Upper lobe of left lung (tissue), 6 donors: ENCODE measurements around the gene PNPO. TPM values are rescaled to one million over a fixed set of nuclear protein-coding genes. Genes with fewer than 3 reads are reported as not detected.

Experiments used
- ATAC-seq, 2 donors: fragments of 200-7000 bp; cut with Tn5 transposase; one replicate each; pipeline ENCODE4 v1.9.1; 2022; ENCODE audit warnings: mild to moderate bottlenecking in 2 of 2, moderate library complexity in 2 of 2; ENCODE audit not compliant: low FRiP score in 2 of 2
- DNase-seq, 2 donors: peaks; one replicate each; pipeline ENCODE4 v3.0.0-alpha.2; 2019 to 2020
- H3K27ac ChIP-seq, 4 donors: fragments of 200-600 bp; sonication (generic); one replicate each; pipeline ENCODE4 v1.5.1; 2016 to 2019
- H3K27me3 ChIP-seq, 4 donors: fragments of 200-600 bp; sonication (generic); one replicate each; pipeline ENCODE4 v1.5.1; 2017 to 2019
- H3K36me3 ChIP-seq, 4 donors: fragments of 200-600 bp; sonication (generic); one replicate each; pipeline ENCODE4 v1.5.1; 2016 to 2019
- H3K4me1 ChIP-seq, 4 donors: fragments of 200-600 bp; sonication (generic); one replicate each; pipeline ENCODE4 v1.5.1; 2018 to 2019
- H3K4me3 ChIP-seq, 4 donors: fragments of 200-600 bp; sonication (generic); one replicate each; pipeline ENCODE4 v1.5.1; 2017 to 2019; ENCODE audit warnings: mild to moderate bottlenecking in 2 of 4, moderate library complexity in 1 of 4
- H3K9me3 ChIP-seq, 4 donors: fragments of 200-600 bp; sonication (generic); one replicate each; pipeline ENCODE4 v1.5.1; 2018 to 2019
- CTCF ChIP-seq, 6 experiments: fragments of 450-650 bp in 4 of 6; fragments of 200-600 bp in 2 of 6; sonication (generic) in 2 of 6; IDR thresholded peaks; one replicate each; pipeline ENCODE4 v1.5.1; 2016 to 2019; ENCODE audit warnings: antibody characterized with exemption in 6 of 6
- EP300 ChIP-seq, 4 donors: sonication (generic); formaldehyde crosslinking; IDR thresholded peaks; one replicate each; pipeline ENCODE4 v1.5.1; 2017; ENCODE audit warnings: antibody characterized with exemption in 4 of 4, control low read depth in 2 of 4
- POLR2A ChIP-seq, 4 donors: fragments of 450-650 bp; IDR thresholded peaks; one replicate each; pipeline ENCODE4 v1.5.1; 2016 to 2017; ENCODE audit warnings: antibody characterized with exemption in 4 of 4, mild to moderate bottlenecking in 2 of 4
- POLR2AphosphoS5 ChIP-seq, 2 donors: sonication (generic); formaldehyde crosslinking; IDR thresholded peaks; one replicate each; pipeline ENCODE4 v1.5.1; 2017; ENCODE audit warnings: antibody characterized with exemption in 2 of 2
- WGBS, 2 donors: methylation state at CpG; one replicate each; pipeline ENCODE4 v1.1.5; 2017 to 2018; 5-methylcytosine and 5-hydroxymethylcytosine counted together
- total RNA-seq, 6 donors: library from RNA; depleted of rRNA in 4 of 6; stranded (reverse); fragments of >200 nt in 4 of 6; gene quantifications; one replicate each; pipeline versions ENCODE4 v1.1.0 to v1.2.1, GENCODE V29; 2016 to 2021
- donor health status: DM: no; HTN: no; CAD: no; lungs with moderate emphysema.
- donor health status: DM: no; HTN: yes; CAD: no; lungs with severe emphysema.

The PNPO gene
- total RNA-seq, 6 donors from 2014 or later, result 16.2 to 40.2 (median 28.7) TPM

GRCh38 chr17:47989700-47990099 is 48.3 kb downstream of the PNPO start:
- Histone ChIP-seq H3K27me3 (no peaks in the 10 kb centered on the region), H3K4me1 (peaks cover 0 to 8% (median 4%) of the 10 kb centered on the region in 4 donors), H3K9me3 (no peaks in the 10 kb centered on the region), H3K27ac (no peak overlapping the region), H3K4me3 (no peak overlapping the region), H3K36me3 (peaks cover 0 to 2% (median 0%) of the 10 kb centered on the region in 4 donors)
- TF ChIP-seq CTCF (IDR thresholded peaks at IDR 0.05), result no peak
- TF ChIP-seq EP300 (IDR thresholded peaks at IDR 0.05), result no peak
- WGBS, 2 donors, result 78 to 88% methylated on average over 1 of the region's 1 CpG
- DNase-seq (no peak), ATAC-seq (no peak)

GRCh38 chr17:47990962-47991731 is 49.8 kb downstream of the PNPO start:
- no peak overlapping the region for H3K27ac ChIP-seq
- TF ChIP-seq CTCF (IDR thresholded peaks at IDR 0.05) (no peak), EP300 (IDR thresholded peaks at IDR 0.05) (no peak), POLR2A (IDR thresholded peaks at IDR 0.05) (no peak), POLR2AphosphoS5 (IDR thresholded peaks at IDR 0.05) (no peak)
- H3K4me1 ChIP-seq, result peaks cover 0 to 8% (median 4%) of the 10 kb centered on the region in 4 donors
- ATAC-seq (no peak), DNase-seq (peak in 1 of 2 donors; percentile 39)
- H3K27me3 ChIP-seq, result no peaks in the 10 kb centered on the region
- WGBS, 2 donors, result 55 to 80% methylated on average over 12 to 14 of the region's 14 CpGs
- H3K4me3 ChIP-seq, result no peak overlapping the region
- no peaks in the 10 kb centered on the region for H3K36me3 ChIP-seq
- H3K9me3 ChIP-seq, result no peaks in the 10 kb centered on the region

GRCh38 chr17:47992216-47992615 is 50.8 kb downstream of the PNPO start:
- no peak for ATAC-seq
- no peaks in the 10 kb centered on the region for H3K9me3 ChIP-seq
- 68 to 74% methylated on average over 4 of the region's 4 CpGs for WGBS, 2 donors
- no peak overlapping the region for H3K27ac ChIP-seq
- no peaks in the 10 kb centered on the region for H3K36me3 ChIP-seq
- H3K4me1 ChIP-seq, result peaks cover 0 to 8% (median 3%) of the 10 kb centered on the region in 4 donors
- TF ChIP-seq POLR2A (IDR thresholded peaks at IDR 0.05) (no peak), POLR2AphosphoS5 (IDR thresholded peaks at IDR 0.05) (no peak), EP300 (IDR thresholded peaks at IDR 0.05) (no peak), CTCF (IDR thresholded peaks at IDR 0.05) (no peak)
- no peak overlapping the region for H3K4me3 ChIP-seq
- DNase-seq, result no peak
- no peaks in the 10 kb centered on the region for H3K27me3 ChIP-seq

GRCh38 chr17:47993031-47993564 is 51.7 kb downstream of the PNPO start:
- 77 to 82% methylated on average over 9 of the region's 9 CpGs for WGBS, 2 donors
- no peaks in the 10 kb centered on the region for H3K27me3 ChIP-seq
- H3K9me3 ChIP-seq, result no peaks in the 10 kb centered on the region
- H3K4me3 ChIP-seq, result no peak overlapping the region
- no peaks in the 10 kb centered on the region for H3K4me1 ChIP-seq
- no peak for ATAC-seq
- TF ChIP-seq POLR2AphosphoS5 (IDR thresholded peaks at IDR 0.05) (no peak), POLR2A (IDR thresholded peaks at IDR 0.05) (no peak), CTCF (IDR thresholded peaks at IDR 0.05) (no peak), EP300 (IDR thresholded peaks at IDR 0.05) (no peak)
- no peak overlapping the region for H3K27ac ChIP-seq
- no peaks in the 10 kb centered on the region for H3K36me3 ChIP-seq
- no peak for DNase-seq

- H3K4me3 ChIP-seq, result no peak overlapping the region
- TF ChIP-seq EP300 (IDR thresholded peaks at IDR 0.05), result no peak
- TF ChIP-seq POLR2A (IDR thresholded peaks at IDR 0.05), result no peak
- no peak for TF ChIP-seq CTCF (IDR thresholded peaks at IDR 0.05)
- no peak for TF ChIP-seq POLR2AphosphoS5 (IDR thresholded peaks at IDR 0.05)
- WGBS, 2 donors, result 79% methylated on average over 5 of the region's 5 CpGs
- H3K4me1 ChIP-seq, result no peaks in the 10 kb centered on the region
- DNase-seq (no peak), ATAC-seq (no peak)
- no peaks in the 10 kb centered on the region for H3K36me3 ChIP-seq
- H3K27me3 ChIP-seq, result no peaks in the 10 kb centered on the region
- no peak overlapping the region for H3K27ac ChIP-seq
- H3K9me3 ChIP-seq, result no peaks in the 10 kb centered on the region
Measured at GRCh38 chr17:47993964-47994363, 52.6 kb downstream of the PNPO start.
